Osteoblast (primary cell): ENCODE measurements around the gene SFMBT2. TPM values are rescaled to one million over a fixed set of nuclear protein-coding genes. Genes with fewer than 3 reads are reported as not detected.

ENCODE experiments used
- DNase-seq: peaks from one replicate; pipeline ENCODE4 v3.0.0; 2011; ENCODE audit warnings: low spot score, mixed read lengths; ENCODE audit not compliant: insufficient read length; ENCODE audit errors: missing footprints
- H2AFZ ChIP-seq: 2 replicates; pipeline ENCODE4 v1.6.0; 2011; ENCODE audit warnings: mild to moderate bottlenecking, low read length
- H3K27ac ChIP-seq: 2 replicates; pipeline ENCODE4 v1.5.1; 2011; ENCODE audit warnings: mild to moderate bottlenecking, low read depth, low read length, moderate library complexity
- H3K27me3 ChIP-seq: 2 replicates; pipeline ENCODE4 v1.6.0; 2012; ENCODE audit warnings: mild to moderate bottlenecking, control low read depth, inconsistent platforms, low read length, moderate library complexity; ENCODE audit not compliant: insufficient read depth
- H3K36me3 ChIP-seq: 2 replicates; pipeline ENCODE4 v1.5.1; 2011; ENCODE audit warnings: mild to moderate bottlenecking, low read length, control low read depth, moderate library complexity; ENCODE audit not compliant: insufficient read depth
- H3K4me1 ChIP-seq: 2 replicates; pipeline ENCODE4 v1.5.1; 2011; ENCODE audit warnings: mild to moderate bottlenecking, low read length, control low read depth, moderate library complexity; ENCODE audit not compliant: insufficient read depth
- H3K4me2 ChIP-seq: 2 replicates; pipeline ENCODE4 v1.6.0; 2011; ENCODE audit warnings: mild to moderate bottlenecking, low read length; ENCODE audit not compliant: insufficient read depth
- H3K4me3 ChIP-seq: fragments of 200-600 bp; sonication (generic); 3 replicates; pipeline ENCODE4 v1.5.1; 2012; ENCODE audit warnings: mild to moderate bottlenecking, low read length, inconsistent platforms; ENCODE audit not compliant: insufficient read depth
- H3K79me2 ChIP-seq: 2 replicates; pipeline ENCODE4 v1.6.0; 2012; ENCODE audit warnings: mild to moderate bottlenecking, low read length, control low read depth, inconsistent platforms; ENCODE audit not compliant: insufficient read depth
- H3K9me3 ChIP-seq: 2 replicates; pipeline ENCODE4 v1.5.1; 2011; ENCODE audit warnings: low read depth, low read length, control low read depth
- H4K20me1 ChIP-seq: 2 replicates; pipeline ENCODE4 v1.6.0; 2012; ENCODE audit warnings: mild to moderate bottlenecking, low read length, control low read depth; ENCODE audit not compliant: insufficient read depth
- total RNA-seq: library from RNA; depleted of rRNA; stranded (reverse); fragments of >200 nt; gene quantifications from 2 replicates; pipeline ENCODE4 v1.2.3, GENCODE V29; 2012
- TF ChIP-seq, protein P1 (sequence below): IDR thresholded peaks from 2 replicates; pipeline ENCODE4 v1.5.1; 2011; ENCODE audit warnings: mild to moderate bottlenecking, low read depth, low read length, moderate library complexity; ENCODE audit errors: extremely low read depth

SFMBT2 gene
- total RNA-seq, 1 donor = under 0.01 TPM

DNA sequence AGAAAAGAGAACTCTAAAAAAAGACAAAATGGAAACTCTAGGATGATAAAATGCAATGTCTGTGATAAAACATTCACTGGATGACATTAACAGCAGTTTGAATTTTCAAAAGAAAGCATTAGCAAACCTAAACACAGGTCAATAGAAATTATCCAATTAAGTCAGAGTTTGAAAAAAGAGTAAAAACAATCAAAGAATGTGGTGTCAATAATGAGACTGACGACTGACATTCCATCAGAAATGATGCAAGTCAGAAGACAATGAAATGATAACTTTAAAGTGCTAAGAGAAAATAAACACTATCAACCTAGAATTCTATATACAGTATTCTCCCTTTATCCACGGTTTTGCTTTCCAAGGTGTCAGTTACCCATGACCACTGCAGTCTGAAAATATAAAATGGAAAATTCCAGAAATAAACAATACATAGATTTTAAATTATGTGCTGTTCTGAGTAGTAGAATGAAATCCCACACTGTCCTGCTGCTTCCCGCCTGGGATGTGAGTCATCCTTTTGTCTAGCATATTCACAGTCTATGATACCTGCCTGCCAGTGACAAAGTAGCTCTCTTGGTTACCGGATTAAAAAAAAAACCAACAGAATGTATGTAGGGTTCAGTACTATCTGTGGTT, 38.3 kb upstream of the SFMBT2 start:
- Histone ChIP-seq H3K79me2 (no peaks in the 10 kb centered on the region), H3K4me3 (no peak overlapping the region), H2AFZ (no peak overlapping the region), H3K36me3 (no peaks in the 10 kb centered on the region), H3K4me1 (no peaks in the 10 kb centered on the region), H3K27me3 (no peaks in the 10 kb centered on the region), H4K20me1 (no peaks in the 10 kb centered on the region), H3K9me3 (peaks cover 3% of the 10 kb centered on the region), H3K4me2 (no peak overlapping the region), H3K27ac (no peak overlapping the region)
- TF ChIP-seq, protein P1, sequence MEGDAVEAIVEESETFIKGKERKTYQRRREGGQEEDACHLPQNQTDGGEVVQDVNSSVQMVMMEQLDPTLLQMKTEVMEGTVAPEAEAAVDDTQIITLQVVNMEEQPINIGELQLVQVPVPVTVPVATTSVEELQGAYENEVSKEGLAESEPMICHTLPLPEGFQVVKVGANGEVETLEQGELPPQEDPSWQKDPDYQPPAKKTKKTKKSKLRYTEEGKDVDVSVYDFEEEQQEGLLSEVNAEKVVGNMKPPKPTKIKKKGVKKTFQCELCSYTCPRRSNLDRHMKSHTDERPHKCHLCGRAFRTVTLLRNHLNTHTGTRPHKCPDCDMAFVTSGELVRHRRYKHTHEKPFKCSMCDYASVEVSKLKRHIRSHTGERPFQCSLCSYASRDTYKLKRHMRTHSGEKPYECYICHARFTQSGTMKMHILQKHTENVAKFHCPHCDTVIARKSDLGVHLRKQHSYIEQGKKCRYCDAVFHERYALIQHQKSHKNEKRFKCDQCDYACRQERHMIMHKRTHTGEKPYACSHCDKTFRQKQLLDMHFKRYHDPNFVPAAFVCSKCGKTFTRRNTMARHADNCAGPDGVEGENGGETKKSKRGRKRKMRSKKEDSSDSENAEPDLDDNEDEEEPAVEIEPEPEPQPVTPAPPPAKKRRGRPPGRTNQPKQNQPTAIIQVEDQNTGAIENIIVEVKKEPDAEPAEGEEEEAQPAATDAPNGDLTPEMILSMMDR = no peak
- DNase-seq = no peak

DNA sequence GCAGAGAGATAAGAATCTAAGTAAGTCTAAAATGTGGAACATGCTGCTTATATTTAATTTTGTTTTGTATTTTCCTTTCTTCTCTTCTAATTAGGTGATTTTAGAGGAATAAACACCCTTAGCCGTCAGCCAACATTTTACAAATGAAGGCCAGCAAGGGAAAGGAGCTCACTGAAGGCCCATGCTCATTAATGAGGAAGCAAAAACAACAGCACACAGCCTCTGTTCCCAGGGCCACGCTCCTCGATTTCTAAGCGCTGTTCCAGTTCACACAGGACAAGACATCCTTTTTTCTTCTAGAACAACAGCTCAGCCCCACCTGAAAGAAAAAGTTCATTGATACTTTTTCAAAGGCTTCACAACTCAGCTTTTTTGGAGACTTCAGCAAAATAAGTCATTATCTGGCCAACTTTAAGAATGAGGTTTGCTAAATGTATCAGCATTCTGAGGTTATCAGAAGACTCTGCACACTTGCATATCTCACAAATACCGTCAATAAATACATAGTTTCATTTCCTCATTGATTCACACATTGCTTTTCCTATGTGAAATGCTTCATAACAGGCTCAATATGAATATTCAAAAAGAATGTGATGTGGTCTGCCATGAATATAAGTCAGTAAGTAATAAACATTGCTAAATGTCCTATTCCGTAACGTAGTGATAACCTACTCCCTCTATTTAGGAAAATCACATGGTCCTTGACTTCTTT, 34.8 kb upstream of the SFMBT2 start:
- no peak overlapping the region for H3K4me2 ChIP-seq
- no peak for DNase-seq
- peaks cover 3% of the 10 kb centered on the region for H3K9me3 ChIP-seq
- H3K36me3 ChIP-seq = no peaks in the 10 kb centered on the region
- no peaks in the 10 kb centered on the region for H4K20me1 ChIP-seq
- H3K4me1 ChIP-seq = no peaks in the 10 kb centered on the region
- no peaks in the 10 kb centered on the region for H3K27me3 ChIP-seq
- H2AFZ ChIP-seq = no peak overlapping the region
- H3K79me2 ChIP-seq = no peaks in the 10 kb centered on the region
- TF ChIP-seq, protein P1 = no peak
- no peak overlapping the region for H3K4me3 ChIP-seq
- no peak overlapping the region for H3K27ac ChIP-seq

DNA sequence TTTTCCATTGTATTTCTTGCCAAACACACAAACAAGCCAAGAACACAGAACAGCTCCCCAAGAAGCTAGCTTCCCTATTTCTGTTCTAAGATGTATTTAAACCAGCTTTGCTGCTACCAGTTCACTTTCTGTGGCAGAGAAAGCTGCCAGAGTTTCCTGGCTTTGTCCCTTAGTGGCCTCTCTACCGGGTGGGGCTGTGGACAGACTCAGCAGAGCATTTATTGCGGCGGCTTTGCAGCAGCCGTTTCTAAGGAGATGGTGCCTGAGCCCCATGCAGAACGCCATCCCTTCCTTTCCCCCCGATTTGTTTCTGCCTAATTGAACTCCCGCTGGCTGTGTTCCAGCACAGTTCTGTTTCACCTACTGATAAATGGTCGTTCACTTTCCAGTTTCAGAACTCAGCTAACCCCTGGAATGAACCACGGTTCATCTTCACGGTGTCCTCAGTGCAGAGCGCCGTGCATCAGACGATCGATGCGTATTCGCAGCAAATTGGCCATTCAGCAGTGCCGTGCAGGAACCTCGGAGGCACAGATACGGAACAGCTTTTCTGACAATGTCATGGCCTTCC, 33.8 kb upstream of the SFMBT2 start:
- Histone ChIP-seq H3K4me3 (no peak overlapping the region), H3K4me1 (no peaks in the 10 kb centered on the region), H3K36me3 (no peaks in the 10 kb centered on the region), H3K27ac (no peak overlapping the region), H3K79me2 (no peaks in the 10 kb centered on the region), H4K20me1 (no peaks in the 10 kb centered on the region), H3K9me3 (peaks cover 2% of the 10 kb centered on the region), H2AFZ (no peak overlapping the region), H3K27me3 (no peaks in the 10 kb centered on the region), H3K4me2 (no peak overlapping the region)
- no peak for DNase-seq
- TF ChIP-seq, protein P1 = no peak

DNA sequence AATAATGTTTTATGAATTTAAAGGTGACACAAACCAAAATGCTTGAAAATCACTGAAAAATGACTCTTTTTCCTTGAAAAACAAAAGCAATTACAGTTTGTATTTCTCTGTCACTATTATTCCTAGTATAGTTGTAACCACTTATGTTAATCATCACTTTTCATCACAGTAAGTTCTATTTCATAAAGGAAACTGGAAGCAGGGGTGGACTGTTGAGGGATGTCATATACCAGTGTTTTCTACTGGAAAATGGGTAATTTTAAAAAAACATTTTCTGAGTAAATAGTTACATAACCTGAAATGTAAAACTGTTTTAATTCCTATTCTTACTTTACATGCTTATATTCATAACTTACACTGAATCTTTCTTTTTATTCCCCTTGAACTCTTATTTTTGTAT, 32.2 kb upstream of the SFMBT2 start:
- Histone ChIP-seq H2AFZ (no peak overlapping the region), H3K4me3 (no peak overlapping the region), H3K36me3 (no peaks in the 10 kb centered on the region), H4K20me1 (no peaks in the 10 kb centered on the region), H3K4me2 (no peak overlapping the region), H3K9me3 (no peaks in the 10 kb centered on the region), H3K4me1 (no peaks in the 10 kb centered on the region), H3K27me3 (no peaks in the 10 kb centered on the region), H3K27ac (no peak overlapping the region), H3K79me2 (no peaks in the 10 kb centered on the region)
- DNase-seq = no peak
- TF ChIP-seq, protein P1 = no peak
